Germinal center (tissue), 1 donor: Measurements from ENCODE around the gene FN3K.
"Not testable (repeated sequence)": the region's sequence is repeated elsewhere in the genome, so short reads cannot be mapped to it uniquely, and the experiment has no call there.

Experiments used
- DNase-seq: peaks from one replicate; pipeline ENCODE4 v3.0.0; 2012; ENCODE audit warnings: mixed read lengths, low spot score

FN3K gene

GRCh38 chr17:82775001-82775823 is 39.8 kb downstream of the FN3K start:
- DNase-seq = peak; percentile 73

GRCh38 chr17:82776454-82776853 is 41.0 kb downstream of the FN3K start:
- DNase-seq = no peak

- DNase-seq = not testable (repeated sequence)
These were observed 42.5 kb downstream of the FN3K start for GRCh38 chr17:82777778-82778375.

GRCh38 chr17:82779541-82779940 is 44.1 kb downstream of the FN3K start:
- DNase-seq = no peak

- no peak for DNase-seq
These were observed 44.8 kb downstream of the FN3K start for GRCh38 chr17:82780195-82780594.

GRCh38 chr17:82780971-82781893 is 45.8 kb downstream of the FN3K start:
- DNase-seq = no peak

- DNase-seq = peak; percentile 95
These were observed 46.5 kb downstream of the FN3K start for GRCh38 chr17:82781894-82782274.

- DNase-seq = no peak
These were observed 47.3 kb downstream of the FN3K start for GRCh38 chr17:82782657-82783207.

- no peak for DNase-seq
These were observed 48.1 kb downstream of the FN3K start for GRCh38 chr17:82783498-82783897.

- not testable (repeated sequence) for DNase-seq
These were observed 50.2 kb downstream of the FN3K start for GRCh38 chr17:82785581-82785980.

- DNase-seq = no peak
These were observed 51.0 kb downstream of the FN3K start for GRCh38 chr17:82786427-82786826.

- DNase-seq = no peak
These were observed 51.9 kb downstream of the FN3K start for GRCh38 chr17:82787081-82787848.

GRCh38 chr17:82788206-82789001 is 53.0 kb downstream of the FN3K start:
- DNase-seq = no peak

GRCh38 chr17:82789051-82789592 is 53.7 kb downstream of the FN3K start:
- DNase-seq = no peak

- no peak for DNase-seq
These were observed 54.4 kb downstream of the FN3K start for GRCh38 chr17:82789806-82790205.

GRCh38 chr17:82790391-82790790 is 55.0 kb downstream of the FN3K start:
- DNase-seq = no peak

GRCh38 chr17:82791532-82791931 is 56.1 kb downstream of the FN3K start:
- DNase-seq = no peak

- DNase-seq = no peak
These were observed 58.7 kb downstream of the FN3K start for GRCh38 chr17:82793974-82794630.

GRCh38 chr17:82794781-82795482 is 59.5 kb downstream of the FN3K start:
- DNase-seq = no peak
